Measurements from ENCODE around the gene SLC18A3.

The SLC18A3 gene

GRCh38 chr10:49596493-49596809, 13.7 kb upstream of the SLC18A3 start:
- DNase-seq (ENCODE audit: low spot score): peak; percentile 36

- no peak for DNase-seq (ENCODE audit: low spot score)
Measured at GRCh38 chr10:49596836-49597235, 13.3 kb upstream of the SLC18A3 start.

- no peak for DNase-seq (ENCODE audit: low spot score)
Measured at GRCh38 chr10:49597426-49598163, 12.5 kb upstream of the SLC18A3 start.

- DNase-seq (ENCODE audit: low spot score): no peak
Measured at GRCh38 chr10:49598164-49598856, 11.8 kb upstream of the SLC18A3 start.

GRCh38 chr10:49598986-49599385, 11.1 kb upstream of the SLC18A3 start:
- DNase-seq (ENCODE audit: low spot score): peak; percentile 32

GRCh38 chr10:49599546-49599945, 10.6 kb upstream of the SLC18A3 start:
- peak; percentile 36 for DNase-seq (ENCODE audit: low spot score)

- DNase-seq (ENCODE audit: low spot score): no peak
Measured at GRCh38 chr10:49600046-49600445, 10.1 kb upstream of the SLC18A3 start.

- no peak for DNase-seq (ENCODE audit: low spot score)
Measured at GRCh38 chr10:49600781-49601400, 9.2 kb upstream of the SLC18A3 start.

GRCh38 chr10:49601857-49602256, 8.3 kb upstream of the SLC18A3 start:
- no peak for DNase-seq (ENCODE audit: low spot score)

GRCh38 chr10:49602380-49603023, 7.6 kb upstream of the SLC18A3 start:
- DNase-seq (ENCODE audit: low spot score): no peak

- peak; percentile 32 for DNase-seq (ENCODE audit: low spot score)
Measured at GRCh38 chr10:49605216-49605938, 4.7 kb upstream of the SLC18A3 start.

GRCh38 chr10:49605939-49606509, 4.1 kb upstream of the SLC18A3 start:
- peak; percentile 27 for DNase-seq (ENCODE audit: low spot score)

GRCh38 chr10:49606981-49607535, 3.1 kb upstream of the SLC18A3 start:
- peak; percentile 91 for DNase-seq (ENCODE audit: low spot score)

GRCh38 chr10:49608166-49609005, 1.7 kb upstream of the SLC18A3 start:
- no peak for DNase-seq (ENCODE audit: low spot score)

- DNase-seq (ENCODE audit: low spot score): no peak
Measured at GRCh38 chr10:49609006-49609282, 1.2 kb upstream of the SLC18A3 start.

- DNase-seq (ENCODE audit: low spot score): peak; percentile 75
Measured at GRCh38 chr10:49609283-49610113, 612 bp upstream of the SLC18A3 start.

- no peak for DNase-seq (ENCODE audit: low spot score)
Measured at GRCh38 chr10:49610458-49611165, 502 bp downstream of the SLC18A3 start.

GRCh38 chr10:49611166-49611815, 1.2 kb downstream of the SLC18A3 start:
- peak; percentile 63 for DNase-seq (ENCODE audit: low spot score)

Measured in ecto neural progenitor cell (in vitro differentiated cells).